Stimulated activated naive CD8-positive, alpha-beta T cell treated with anti-CD3 and anti-CD28 coated beads, Interleukin-15, amount 100 ng/mL, for 72 hours (primary cell): ENCODE results near the gene DIAPH3.

Experiments
- ATAC-seq: fragments of 150-1000 bp; cut with Tn5 transposase; 2 replicates; pipeline ENCODE4 v1.10.0; 2021; ENCODE audit warnings: mild to moderate bottlenecking, moderate library complexity
- DNase-seq, 2 donors: peaks; one replicate each; pipeline ENCODE4 v3.0.0; 2021 to 2022
- H3K27ac Mint-ChIP-seq, 2 donors: one replicate each; pipeline ENCODE4 v1.8.0; 2022; ENCODE audit warnings: mild to moderate bottlenecking in 2 of 2, mixed read lengths in 2 of 2, moderate library complexity in 2 of 2
- H3K27me3 Mint-ChIP-seq: one replicate; pipeline ENCODE4 v1.8.0; 2022; ENCODE audit warnings: mixed read lengths
- H3K4me1 Mint-ChIP-seq: one replicate; pipeline ENCODE4 v1.8.0; 2022; ENCODE audit warnings: mild to moderate bottlenecking, mixed read lengths
- H3K4me3 Mint-ChIP-seq, 2 donors: one replicate each; pipeline ENCODE4 v1.8.0; 2022; ENCODE audit warnings: mild to moderate bottlenecking in 2 of 2, mixed read lengths in 2 of 2, moderate library complexity in 1 of 2
- H3K9me3 Mint-ChIP-seq, 2 donors: one replicate each; pipeline ENCODE4 v1.8.0; 2022; ENCODE audit warnings: mixed read lengths in 2 of 2

The DIAPH3 gene

GRCh38 chr13:59706101-59706976 lies 457.4 kb downstream of the DIAPH3 start:
- Mint-ChIP-seq H3K27me3 (no peaks in the 10 kb centered on the region), H3K27ac (no peak overlapping the region), H3K4me1 (no peaks in the 10 kb centered on the region), H3K4me3 (no peak overlapping the region), H3K9me3 (no peaks in the 10 kb centered on the region)
- DNase-seq (no peak), ATAC-seq (no peak)

- H3K9me3 Mint-ChIP-seq: no peaks in the 10 kb centered on the region
- DNase-seq (no peak), ATAC-seq (no peak)
- H3K27ac Mint-ChIP-seq: no peak overlapping the region
- no peak overlapping the region for H3K4me3 Mint-ChIP-seq
- H3K4me1 Mint-ChIP-seq: no peaks in the 10 kb centered on the region
- H3K27me3 Mint-ChIP-seq: no peaks in the 10 kb centered on the region
These were observed 461.5 kb downstream of the DIAPH3 start for GRCh38 chr13:59702269-59702668.

GRCh38 chr13:59701261-59701660 lies 462.5 kb downstream of the DIAPH3 start:
- no peak for ATAC-seq
- H3K27me3 Mint-ChIP-seq: no peaks in the 10 kb centered on the region
- no peak overlapping the region for H3K27ac Mint-ChIP-seq
- H3K9me3 Mint-ChIP-seq: no peaks in the 10 kb centered on the region
- H3K4me3 Mint-ChIP-seq: no peak overlapping the region
- no peaks in the 10 kb centered on the region for H3K4me1 Mint-ChIP-seq
- DNase-seq: no peak

DNA sequence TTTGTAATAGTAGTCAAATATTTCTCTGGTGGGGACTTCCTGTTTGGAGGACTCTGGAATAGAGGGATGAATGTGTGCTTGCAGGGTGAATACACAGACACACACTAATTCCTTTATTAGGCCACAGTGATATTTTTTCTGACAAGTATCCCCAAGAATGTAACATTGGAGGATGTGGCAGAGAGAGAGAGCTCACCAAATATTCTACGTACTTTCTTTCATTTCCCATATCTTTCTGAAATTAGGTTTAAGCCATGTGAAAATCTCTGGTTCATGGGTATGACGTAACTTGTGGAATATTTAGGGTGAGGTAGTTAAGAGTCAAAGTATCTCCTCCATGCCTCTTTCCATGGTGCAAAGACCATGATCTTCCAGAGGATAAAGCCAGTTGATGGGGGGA lies 463.4 kb downstream of the DIAPH3 start:
- DNase-seq (no peak), ATAC-seq (no peak)
- H3K27me3 Mint-ChIP-seq: no peaks in the 10 kb centered on the region
- no peak overlapping the region for H3K4me3 Mint-ChIP-seq
- no peaks in the 10 kb centered on the region for H3K4me1 Mint-ChIP-seq
- no peak overlapping the region for H3K27ac Mint-ChIP-seq
- no peaks in the 10 kb centered on the region for H3K9me3 Mint-ChIP-seq

DNA sequence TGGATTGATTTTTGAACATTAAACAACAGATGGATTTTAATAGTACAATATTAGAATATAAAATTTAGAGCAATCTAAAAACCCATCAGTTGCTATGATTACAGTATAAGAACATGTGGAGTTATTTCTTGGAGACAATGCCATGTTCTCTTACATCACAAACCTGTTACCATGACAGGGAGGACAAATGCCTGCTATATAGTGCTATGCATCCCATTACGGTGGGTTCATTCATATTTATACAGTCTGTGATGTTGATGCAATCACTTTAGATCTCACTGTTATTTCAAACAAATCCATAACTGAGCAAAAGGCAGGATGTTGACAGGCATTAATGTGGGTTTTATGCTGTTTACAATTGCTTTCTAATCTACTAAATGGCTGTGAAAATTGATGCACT lies 467.5 kb downstream of the DIAPH3 start:
- DNase-seq: no peak
- ATAC-seq: no peak
- Mint-ChIP-seq H3K4me3 (no peak overlapping the region), H3K27ac (peak overlapping the region in 1 of 2 donors; percentile 63), H3K4me1 (no peaks in the 10 kb centered on the region), H3K9me3 (no peaks in the 10 kb centered on the region), H3K27me3 (no peaks in the 10 kb centered on the region)

DNA sequence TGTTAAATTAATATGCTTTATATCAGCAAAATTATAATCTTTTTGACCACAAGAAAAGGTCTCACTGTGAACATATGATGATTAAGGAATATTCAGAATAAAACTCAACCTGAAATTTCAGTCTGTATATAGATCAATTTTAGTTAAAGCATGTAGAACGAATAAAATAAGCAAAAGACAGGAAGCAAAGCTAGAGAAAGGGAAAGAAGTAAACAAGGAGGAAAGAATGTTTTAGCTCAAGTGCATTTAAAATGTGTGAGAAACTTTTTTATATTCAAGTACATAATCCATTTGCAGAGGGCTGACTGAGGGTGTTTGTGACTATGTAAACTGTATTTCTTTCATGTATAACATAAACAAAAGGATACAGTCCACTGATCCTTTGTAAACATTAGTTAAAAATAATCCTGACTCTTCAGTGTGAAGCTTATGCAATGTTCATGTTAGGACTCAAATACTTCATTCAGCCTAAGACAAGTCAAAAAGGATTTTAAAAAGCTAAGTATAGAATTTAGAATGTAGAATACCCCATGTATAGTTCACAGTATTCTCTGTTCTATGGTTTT lies 472.1 kb downstream of the DIAPH3 start:
- H3K9me3 Mint-ChIP-seq: no peaks in the 10 kb centered on the region
- peak overlapping the region in 1 of 2 donors; percentile 38 for H3K27ac Mint-ChIP-seq
- ATAC-seq (no peak), DNase-seq (no peak)
- no peaks in the 10 kb centered on the region for H3K27me3 Mint-ChIP-seq
- H3K4me1 Mint-ChIP-seq: no peaks in the 10 kb centered on the region
- H3K4me3 Mint-ChIP-seq: no peak overlapping the region

GRCh38 chr13:59690857-59691500 lies 472.7 kb downstream of the DIAPH3 start:
- Mint-ChIP-seq H3K27me3 (no peaks in the 10 kb centered on the region), H3K9me3 (no peaks in the 10 kb centered on the region)
- DNase-seq: no peak

DNA sequence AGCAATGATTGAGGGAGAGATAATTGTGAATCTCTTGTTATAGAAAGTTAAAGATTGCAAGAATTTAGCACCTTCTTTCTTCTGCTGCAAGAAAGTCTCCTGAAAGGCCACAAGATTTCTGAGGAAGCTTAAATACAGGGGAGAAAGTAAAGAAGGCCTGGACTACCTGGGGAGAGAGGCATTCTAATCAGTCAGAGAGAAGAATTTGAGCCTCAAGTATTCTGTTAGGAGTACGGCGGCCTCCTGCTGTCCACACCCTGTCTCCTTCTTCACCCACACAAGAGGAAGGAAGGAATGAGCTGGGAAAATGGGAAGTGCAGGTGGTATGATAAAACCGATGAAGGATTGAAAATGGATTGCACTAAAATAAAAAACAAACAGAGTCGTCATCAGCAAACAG lies 474.7 kb downstream of the DIAPH3 start:
- ATAC-seq: no peak
- no peaks in the 10 kb centered on the region for H3K27me3 Mint-ChIP-seq
- H3K27ac Mint-ChIP-seq: no peak overlapping the region
- H3K4me1 Mint-ChIP-seq: no peaks in the 10 kb centered on the region
- no peak overlapping the region for H3K4me3 Mint-ChIP-seq
- H3K9me3 Mint-ChIP-seq: no peaks in the 10 kb centered on the region
- no peak for DNase-seq

More at GRCh38 chr13:59690857-59691500, 472.7 kb downstream of the DIAPH3 start:
- Mint-ChIP-seq H3K4me1 (no peaks in the 10 kb centered on the region), H3K27ac (no peak overlapping the region), H3K4me3 (no peak overlapping the region)
- no peak for ATAC-seq

DNA sequence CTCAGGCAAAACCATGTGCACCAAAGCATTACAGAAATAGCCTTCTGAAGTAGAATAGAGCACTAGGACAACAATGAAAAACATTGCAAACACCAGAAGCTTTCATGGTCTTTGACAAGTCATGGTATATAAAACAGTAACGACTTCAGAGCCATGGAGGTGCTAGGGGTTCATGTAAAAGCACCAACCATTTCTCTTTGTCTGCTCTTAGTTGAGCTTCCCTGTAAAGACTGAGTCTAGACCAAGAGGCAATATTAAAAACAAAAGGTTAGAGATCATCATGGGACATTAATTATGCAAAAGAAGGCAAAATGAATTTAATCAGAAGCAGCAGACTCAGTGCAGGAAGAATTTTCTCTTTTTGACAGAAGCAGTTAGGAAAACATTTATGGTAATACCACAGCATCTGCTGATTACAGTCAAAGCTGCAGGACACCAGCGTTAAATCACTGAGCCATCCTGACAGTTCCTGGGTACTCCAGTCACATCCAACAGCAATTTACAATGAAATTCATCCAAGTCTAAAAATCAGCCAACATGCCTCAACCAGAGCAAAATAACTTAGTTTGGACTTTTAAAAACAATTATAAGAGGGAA lies 476.8 kb downstream of the DIAPH3 start:
- no peak overlapping the region for H3K27ac Mint-ChIP-seq
- H3K9me3 Mint-ChIP-seq: no peaks in the 10 kb centered on the region
- ATAC-seq (no peak), DNase-seq (no peak)
- no peaks in the 10 kb centered on the region for H3K4me1 Mint-ChIP-seq
- H3K4me3 Mint-ChIP-seq: no peak overlapping the region
- no peaks in the 10 kb centered on the region for H3K27me3 Mint-ChIP-seq

DNA sequence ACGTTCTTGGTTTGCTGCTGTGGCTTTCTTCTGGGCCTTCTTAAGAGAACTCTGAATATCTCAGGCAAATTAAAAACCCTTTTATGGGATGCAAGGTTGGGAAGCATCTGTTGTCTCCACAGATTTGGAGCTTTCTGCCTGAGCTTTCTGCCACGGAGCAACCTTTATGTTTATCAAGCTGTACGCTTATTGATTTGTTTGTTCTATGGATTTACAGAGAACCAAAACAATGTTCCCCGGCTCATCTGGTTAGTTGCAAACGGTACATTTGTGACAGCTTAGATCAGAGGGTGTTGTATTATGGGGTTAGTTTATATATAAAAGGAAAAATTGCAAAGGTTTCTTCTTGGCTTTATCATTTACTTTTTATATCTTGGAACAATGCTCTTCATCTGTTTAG lies 479.6 kb downstream of the DIAPH3 start:
- no peaks in the 10 kb centered on the region for H3K9me3 Mint-ChIP-seq
- H3K27ac Mint-ChIP-seq: no peak overlapping the region
- H3K4me1 Mint-ChIP-seq: no peaks in the 10 kb centered on the region
- H3K27me3 Mint-ChIP-seq: no peaks in the 10 kb centered on the region
- ATAC-seq: no peak
- no peak overlapping the region for H3K4me3 Mint-ChIP-seq
- DNase-seq: no peak

- H3K27ac Mint-ChIP-seq: no peak overlapping the region
- no peaks in the 10 kb centered on the region for H3K4me1 Mint-ChIP-seq
- DNase-seq (no peak), ATAC-seq (no peak)
- H3K9me3 Mint-ChIP-seq: no peaks in the 10 kb centered on the region
- H3K4me3 Mint-ChIP-seq: no peak overlapping the region
- no peaks in the 10 kb centered on the region for H3K27me3 Mint-ChIP-seq
These were observed 482.0 kb downstream of the DIAPH3 start for GRCh38 chr13:59681636-59682311.

GRCh38 chr13:59680429-59681024 lies 483.2 kb downstream of the DIAPH3 start:
- no peak for ATAC-seq
- Mint-ChIP-seq H3K27me3 (no peaks in the 10 kb centered on the region), H3K4me3 (no peak overlapping the region), H3K27ac (no peak overlapping the region), H3K9me3 (no peaks in the 10 kb centered on the region), H3K4me1 (no peaks in the 10 kb centered on the region)
- no peak for DNase-seq

DNA sequence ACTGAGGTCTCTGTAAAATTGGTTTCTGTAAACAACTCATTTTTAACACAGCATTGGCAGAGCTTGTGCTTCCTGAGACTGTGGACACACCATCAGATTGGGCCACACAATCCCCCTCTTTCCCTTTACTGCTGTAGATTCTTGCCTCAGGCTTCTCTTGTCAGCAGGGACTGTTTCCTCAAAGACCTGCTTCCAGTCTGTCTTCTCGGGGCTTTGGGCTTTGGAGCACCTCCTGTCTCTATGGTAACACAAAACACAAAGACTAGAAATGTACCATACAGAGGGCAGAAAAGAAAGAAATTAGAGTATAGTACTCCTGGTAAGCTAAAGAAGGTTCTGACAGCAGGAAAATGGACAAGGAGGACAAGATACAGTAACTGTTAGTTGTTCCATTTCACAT lies 484.5 kb downstream of the DIAPH3 start:
- no peak overlapping the region for H3K4me3 Mint-ChIP-seq
- H3K27ac Mint-ChIP-seq: no peak overlapping the region
- H3K4me1 Mint-ChIP-seq: no peaks in the 10 kb centered on the region
- DNase-seq (no peak), ATAC-seq (no peak)
- H3K27me3 Mint-ChIP-seq: no peaks in the 10 kb centered on the region
- H3K9me3 Mint-ChIP-seq: no peaks in the 10 kb centered on the region

DNA sequence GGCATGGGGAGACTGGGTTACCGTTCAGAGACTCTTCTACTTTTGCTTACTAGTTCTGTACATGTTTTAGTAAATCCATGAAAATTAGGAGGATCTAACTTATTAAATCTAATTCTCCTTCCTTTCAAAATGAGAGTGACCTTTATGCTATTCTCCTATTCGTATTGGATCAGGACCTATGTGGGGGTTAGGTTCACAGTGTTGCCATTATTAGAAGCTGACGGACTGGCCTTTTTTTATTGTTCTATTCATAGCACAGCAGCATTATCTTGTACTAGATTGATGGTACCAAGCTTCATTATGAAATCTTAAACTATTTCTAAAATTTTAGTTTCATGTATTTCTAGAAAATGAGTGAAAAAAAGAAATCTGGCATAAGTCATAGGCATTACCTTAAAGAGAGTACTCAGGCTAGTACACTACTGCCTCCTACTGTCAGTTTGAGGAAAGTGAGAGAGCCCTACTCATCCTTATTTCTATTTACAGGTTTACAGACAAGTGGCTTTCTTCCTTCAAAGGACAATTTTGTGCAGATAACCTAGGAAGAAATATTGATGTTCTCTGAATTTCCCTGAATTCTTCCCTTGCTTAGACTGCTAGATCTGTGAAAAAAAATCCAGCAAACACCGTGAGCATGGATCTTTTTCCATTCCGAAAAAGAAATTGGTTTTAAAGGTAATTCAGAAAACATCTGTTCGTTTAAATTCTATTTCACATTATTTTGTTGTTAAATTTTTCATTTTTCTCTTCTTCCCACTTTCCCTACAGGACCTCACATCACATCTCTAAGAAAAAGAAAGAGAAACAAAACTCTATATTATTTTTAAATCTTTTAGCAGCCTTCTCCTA lies 485.5 kb downstream of the DIAPH3 start:
- ATAC-seq: peak; percentile 70
- Mint-ChIP-seq H3K9me3 (no peaks in the 10 kb centered on the region), H3K27me3 (no peaks in the 10 kb centered on the region), H3K4me1 (no peaks in the 10 kb centered on the region), H3K27ac (no peak overlapping the region), H3K4me3 (no peak overlapping the region)
- no peak for DNase-seq
